Measurements from ENCODE around the gene AKIRIN1. TPM values are rescaled to one million over a fixed set of nuclear protein-coding genes. Genes with fewer than 3 reads are reported as not detected.
A peak's percentile ranks its signal among the peaks of the same experiment; 100 is the strongest.

AKIRIN1 gene
- total RNA-seq, 1 experiment from 2014 or later: 68.4 TPM

GRCh38 chr1:38992412-38993111, 1.5 kb downstream of the AKIRIN1 start:
- H3K4me3 ChIP-seq (ENCODE audit: low read depth, low read length): peak overlapping the region; percentile 67
- H3K9me3 ChIP-seq: no peaks in the 10 kb centered on the region
- Mint-ChIP-seq H3K27me3 (ENCODE audit: insufficient read depth, unreplicated experiment) (no peaks in the 10 kb centered on the region), H3K27ac (ENCODE audit: unreplicated experiment) (peak overlapping the region; percentile 85), H3K4me1 (ENCODE audit: low read depth, unreplicated experiment) (peaks cover 15% of the 10 kb centered on the region), H3K36me3 (ENCODE audit: insufficient read depth, unreplicated experiment) (peaks cover 39% of the 10 kb centered on the region), H3K9me3 (ENCODE audit: unreplicated experiment) (no peaks in the 10 kb centered on the region), H3K4me3 (ENCODE audit: unreplicated experiment) (peak overlapping the region; percentile 90)
- H3K36me3 ChIP-seq (ENCODE audit: control insufficient read depth, insufficient read depth, low read length): no peaks in the 10 kb centered on the region
- H3K4me1 ChIP-seq: peaks cover 11% of the 10 kb centered on the region; the same call in 1 of the 2 replicates
- CTCF ChIA-PET: no interaction called here
- DNase-seq: no peak
- H3K27me3 ChIP-seq (replicated peaks; ENCODE audit: control insufficient read depth, insufficient read depth, low read length): no peaks in the 10 kb centered on the region
- TSS peak; percentile 56 for BruUV-seq (replicated peaks)
- intact Hi-C loops (cut with micrococcal nuclease; ENCODE audit: unreplicated experiment): no loop called here
- POLR2A ChIA-PET: no interaction called here
- no peak for TF ChIP-seq CTCF (IDR thresholded peaks at IDR 0.05; ENCODE audit: insufficient read depth in 1 of 2, low read depth in 1 of 2, low read length in 1 of 2, severe bottlenecking in 1 of 2, unreplicated experiment in 1 of 2)

- Mint-ChIP-seq H3K27me3 (ENCODE audit: insufficient read depth, unreplicated experiment) (no peaks in the 10 kb centered on the region), H3K27ac (ENCODE audit: unreplicated experiment) (no peak overlapping the region), H3K4me1 (ENCODE audit: low read depth, unreplicated experiment) (peaks cover 15% of the 10 kb centered on the region), H3K4me3 (ENCODE audit: unreplicated experiment) (no peak overlapping the region), H3K9me3 (ENCODE audit: unreplicated experiment) (no peaks in the 10 kb centered on the region), H3K36me3 (ENCODE audit: insufficient read depth, unreplicated experiment) (peaks cover 52% of the 10 kb centered on the region)
- Histone ChIP-seq H3K36me3 (ENCODE audit: control insufficient read depth, insufficient read depth, low read length) (no peaks in the 10 kb centered on the region), H3K4me1 (peaks cover 11% of the 10 kb centered on the region; the same call in 1 of the 2 replicates), H3K4me3 (ENCODE audit: low read depth, low read length) (no peak overlapping the region), H3K9me3 (no peaks in the 10 kb centered on the region), H3K27me3 (replicated peaks; ENCODE audit: control insufficient read depth, insufficient read depth, low read length) (no peaks in the 10 kb centered on the region)
- POLR2A ChIA-PET: no interaction called here
- CTCF ChIA-PET: no interaction called here
- intact Hi-C loops (cut with micrococcal nuclease; ENCODE audit: unreplicated experiment): no loop called here
- no peak for DNase-seq
- BruUV-seq (replicated peaks): no TSS peak
- no peak for TF ChIP-seq CTCF (IDR thresholded peaks at IDR 0.05; ENCODE audit: insufficient read depth in 1 of 2, low read depth in 1 of 2, low read length in 1 of 2, severe bottlenecking in 1 of 2, unreplicated experiment in 1 of 2)
These were observed 3.1 kb downstream of the AKIRIN1 start for GRCh38 chr1:38994196-38994595.

- no peak overlapping the region for H3K4me3 ChIP-seq (ENCODE audit: low read depth, low read length)
- Mint-ChIP-seq H3K9me3 (ENCODE audit: unreplicated experiment) (no peaks in the 10 kb centered on the region), H3K4me1 (ENCODE audit: low read depth, unreplicated experiment) (peaks cover 15% of the 10 kb centered on the region), H3K4me3 (ENCODE audit: unreplicated experiment) (no peak overlapping the region), H3K27ac (ENCODE audit: unreplicated experiment) (no peak overlapping the region), H3K27me3 (ENCODE audit: insufficient read depth, unreplicated experiment) (no peaks in the 10 kb centered on the region), H3K36me3 (ENCODE audit: insufficient read depth, unreplicated experiment) (peaks cover 83% of the 10 kb centered on the region)
- CTCF ChIA-PET: no interaction called here
- no TSS peak for BruUV-seq (replicated peaks)
- no peak for DNase-seq
- H3K9me3 ChIP-seq: no peaks in the 10 kb centered on the region
- intact Hi-C loops (cut with micrococcal nuclease; ENCODE audit: unreplicated experiment): no loop called here
- H3K27me3 ChIP-seq (replicated peaks; ENCODE audit: control insufficient read depth, insufficient read depth, low read length): no peaks in the 10 kb centered on the region
- 0 out of 2 replicates have a peak, but pooled peaks cover 1% of the 10 kb centered on the region for H3K36me3 ChIP-seq (ENCODE audit: control insufficient read depth, insufficient read depth, low read length)
- no peak for TF ChIP-seq CTCF (IDR thresholded peaks at IDR 0.05; ENCODE audit: insufficient read depth in 1 of 2, low read depth in 1 of 2, low read length in 1 of 2, severe bottlenecking in 1 of 2, unreplicated experiment in 1 of 2)
- 0 out of 2 replicates have a peak, but pooled peaks cover 3% of the 10 kb centered on the region for H3K4me1 ChIP-seq
- POLR2A ChIA-PET: no interaction called here
These were observed 6.2 kb downstream of the AKIRIN1 start for GRCh38 chr1:38997034-38997900.
